ENCODE results near the gene EBI3.
"Not testable (repeated sequence)": the region's sequence is repeated elsewhere in the genome, so short reads cannot be mapped to it uniquely, and the experiment has no call there.

The EBI3 gene

GRCh38 chr19:4284974-4285373, 55.7 kb downstream of the EBI3 start:
- H3K36me3 Mint-ChIP-seq (ENCODE audit: low read depth) = no peaks in the 10 kb centered on the region
- no peak overlapping the region for H3K27ac Mint-ChIP-seq
- H3K4me3 Mint-ChIP-seq = no peak overlapping the region
- peaks cover 82% of the 10 kb centered on the region for H3K27me3 Mint-ChIP-seq (ENCODE audit: low read depth, poor library complexity)
- DNase-seq = no peak
- H3K4me1 Mint-ChIP-seq = peaks cover 4% of the 10 kb centered on the region
- H3K9me3 Mint-ChIP-seq = no peaks in the 10 kb centered on the region
- TF ChIP-seq CTCF (IDR thresholded peaks at IDR 0.05) = no peak

- Mint-ChIP-seq H3K4me1 (peaks cover 11% of the 10 kb centered on the region), H3K27me3 (ENCODE audit: low read depth, poor library complexity) (peaks cover 74% of the 10 kb centered on the region)
- not testable (repeated sequence) for H3K9me3 Mint-ChIP-seq; H3K4me3 Mint-ChIP-seq; DNase-seq; H3K27ac Mint-ChIP-seq; H3K36me3 Mint-ChIP-seq (ENCODE audit: low read depth)
Measured at GRCh38 chr19:4286141-4286540, 56.8 kb downstream of the EBI3 start.

All from nephron progenitor cell (in vitro differentiated cells).